NCI-H446 (cell line): Measurements from ENCODE around the gene EEF1A2.

Source experiments
- DNase-seq, 2 experiments: peaks; one replicate each; lab custom pipeline; 2025; lab: John Stamatoyannopoulos, UW

EEF1A2 gene

DNA sequence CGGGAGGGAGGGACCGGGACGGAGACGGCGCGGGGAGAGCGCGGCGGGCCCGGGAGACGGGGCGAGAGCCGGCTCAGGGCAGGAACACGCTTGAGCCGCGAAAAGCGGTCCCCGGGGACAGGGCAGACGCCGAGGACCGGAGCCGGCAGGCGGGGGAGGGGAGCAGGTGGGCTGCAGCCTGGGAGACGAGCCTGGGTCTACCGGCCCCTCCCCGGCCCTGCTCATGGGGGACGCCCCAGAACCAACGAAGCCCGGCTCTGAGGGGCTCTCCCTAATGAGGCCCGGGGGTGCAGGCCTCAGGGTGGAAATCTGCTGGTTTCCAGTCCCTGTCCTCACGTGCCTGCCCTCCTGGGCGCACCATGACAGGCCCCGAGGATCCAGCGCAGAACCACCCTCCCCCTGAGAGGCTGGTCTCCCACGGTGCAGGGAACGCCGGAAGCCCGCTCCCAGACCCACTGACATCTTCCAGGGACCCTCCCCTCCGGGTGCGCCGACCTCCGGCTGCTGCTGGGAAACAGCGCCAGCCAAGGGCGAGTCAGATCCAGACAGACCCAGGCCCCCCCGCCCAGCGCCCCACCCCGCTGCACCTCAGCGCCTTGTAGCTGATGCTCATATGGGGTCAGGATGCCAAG, 571 bp upstream of the EEF1A2 start:
- no peak for DNase-seq

DNA sequence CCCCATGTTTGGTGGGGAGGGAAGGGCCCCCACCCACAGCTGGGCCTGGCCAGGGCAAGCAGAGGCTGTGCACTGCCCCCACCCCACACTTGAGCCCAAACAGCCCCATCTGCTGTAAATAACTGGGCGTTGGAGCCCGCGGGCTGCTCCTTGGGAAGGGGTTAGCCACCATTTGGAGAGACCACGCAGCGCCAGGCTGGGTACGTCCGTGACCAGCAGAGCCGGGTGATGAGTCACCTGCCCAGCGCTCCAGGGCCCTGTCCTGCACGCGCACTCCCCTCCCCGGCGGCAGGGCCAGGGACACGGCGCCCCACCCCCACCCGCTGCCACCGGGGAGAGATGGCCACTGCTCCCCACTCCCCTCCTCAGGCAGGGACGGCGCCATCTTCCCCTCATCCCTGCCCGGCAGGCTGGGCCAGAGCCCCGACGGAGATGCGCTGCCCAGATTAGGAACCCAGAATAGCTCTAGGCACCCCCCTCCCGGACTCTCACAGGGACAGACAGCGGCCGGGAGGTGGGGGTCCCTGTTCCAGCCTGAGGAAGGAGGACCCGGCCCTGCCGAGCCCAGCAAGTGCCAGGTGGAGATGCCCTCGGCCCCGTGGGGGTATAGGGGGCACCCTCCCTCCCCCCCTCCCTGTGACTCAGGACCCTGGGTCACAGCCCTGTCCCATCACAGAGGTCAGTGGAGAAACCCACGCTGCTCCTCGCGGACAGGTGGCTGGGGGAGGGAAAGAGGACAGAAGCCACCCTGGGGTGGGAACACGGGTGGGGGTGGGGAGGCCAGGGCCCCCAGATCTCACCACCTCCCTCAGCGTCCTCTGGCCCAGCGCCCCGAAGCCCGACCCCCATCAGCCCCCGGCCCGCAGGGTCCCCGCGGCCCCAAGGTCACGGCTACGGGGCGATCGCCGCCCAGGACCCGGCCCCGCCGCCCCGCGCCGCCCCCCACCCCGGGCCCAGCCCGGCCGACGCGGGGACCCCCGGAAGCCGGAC, 642 bp downstream of the EEF1A2 start:
- peak in 1 of 2 experiments; percentile 45 for DNase-seq

DNA sequence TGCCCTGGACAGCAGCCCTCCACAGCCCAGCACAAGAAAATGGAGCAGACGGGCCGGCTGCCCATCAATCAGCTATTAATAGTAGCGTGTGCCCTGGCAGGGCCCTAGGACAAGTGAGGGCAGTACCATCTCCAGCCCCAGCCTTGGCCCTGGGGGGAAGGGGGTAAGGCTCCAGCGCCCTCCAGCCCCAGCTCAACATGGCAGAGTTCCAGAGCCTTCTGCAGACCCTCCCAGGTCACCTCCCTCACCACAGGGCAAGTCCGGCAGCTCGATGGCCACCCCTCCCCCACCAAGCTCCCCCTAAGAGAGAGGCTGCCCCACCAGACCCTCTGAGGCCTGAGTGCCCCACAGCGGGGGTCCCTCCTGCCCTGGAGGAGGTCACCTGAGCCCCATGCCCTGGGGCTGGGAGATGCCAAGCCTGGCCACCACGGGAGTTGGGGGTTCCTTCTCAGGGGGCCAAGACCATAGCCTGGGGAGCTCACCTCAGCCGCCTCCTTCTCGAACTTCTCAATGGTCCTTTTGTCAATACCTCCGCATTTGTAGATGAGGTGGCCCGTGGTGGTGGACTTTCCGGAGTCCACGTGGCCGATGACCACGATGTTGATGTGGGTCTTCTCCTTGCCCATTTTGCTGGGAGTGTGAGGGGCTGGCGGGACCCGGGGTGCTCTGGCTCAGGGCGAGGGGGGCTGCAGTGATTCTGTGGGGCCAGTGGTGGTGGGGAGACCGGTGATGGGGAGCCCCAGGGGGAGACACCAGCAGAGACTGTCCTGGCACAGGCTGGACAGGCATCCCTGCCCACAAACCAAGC, 1.5 kb downstream of the EEF1A2 start:
- no peak for DNase-seq

DNA sequence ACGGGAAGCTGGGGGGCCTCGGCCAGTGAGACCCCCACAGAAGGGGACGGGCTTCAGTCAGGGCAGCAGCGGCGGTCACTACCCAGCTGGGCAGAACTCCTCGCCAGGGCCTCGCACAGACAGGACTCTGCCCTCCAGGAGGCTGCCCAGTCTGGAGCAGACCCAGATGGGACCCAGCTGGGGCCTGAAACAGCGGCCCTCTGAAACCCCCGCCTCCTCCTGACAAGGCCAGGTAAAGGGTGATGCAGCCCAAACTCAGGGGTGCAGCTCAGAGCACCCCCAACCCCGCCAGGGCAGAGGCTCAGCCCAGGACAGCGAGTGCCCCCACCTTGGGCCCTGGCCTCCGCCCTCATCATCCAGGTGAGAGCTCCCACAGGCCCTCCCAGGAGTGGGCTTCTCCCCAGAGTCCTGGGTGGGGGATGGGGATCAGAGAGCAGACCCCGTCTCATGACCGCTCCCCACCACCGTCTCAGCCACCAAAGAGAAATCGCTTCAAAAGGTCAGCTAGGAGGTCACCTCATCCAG, 2.2 kb downstream of the EEF1A2 start:
- no peak for DNase-seq

DNA sequence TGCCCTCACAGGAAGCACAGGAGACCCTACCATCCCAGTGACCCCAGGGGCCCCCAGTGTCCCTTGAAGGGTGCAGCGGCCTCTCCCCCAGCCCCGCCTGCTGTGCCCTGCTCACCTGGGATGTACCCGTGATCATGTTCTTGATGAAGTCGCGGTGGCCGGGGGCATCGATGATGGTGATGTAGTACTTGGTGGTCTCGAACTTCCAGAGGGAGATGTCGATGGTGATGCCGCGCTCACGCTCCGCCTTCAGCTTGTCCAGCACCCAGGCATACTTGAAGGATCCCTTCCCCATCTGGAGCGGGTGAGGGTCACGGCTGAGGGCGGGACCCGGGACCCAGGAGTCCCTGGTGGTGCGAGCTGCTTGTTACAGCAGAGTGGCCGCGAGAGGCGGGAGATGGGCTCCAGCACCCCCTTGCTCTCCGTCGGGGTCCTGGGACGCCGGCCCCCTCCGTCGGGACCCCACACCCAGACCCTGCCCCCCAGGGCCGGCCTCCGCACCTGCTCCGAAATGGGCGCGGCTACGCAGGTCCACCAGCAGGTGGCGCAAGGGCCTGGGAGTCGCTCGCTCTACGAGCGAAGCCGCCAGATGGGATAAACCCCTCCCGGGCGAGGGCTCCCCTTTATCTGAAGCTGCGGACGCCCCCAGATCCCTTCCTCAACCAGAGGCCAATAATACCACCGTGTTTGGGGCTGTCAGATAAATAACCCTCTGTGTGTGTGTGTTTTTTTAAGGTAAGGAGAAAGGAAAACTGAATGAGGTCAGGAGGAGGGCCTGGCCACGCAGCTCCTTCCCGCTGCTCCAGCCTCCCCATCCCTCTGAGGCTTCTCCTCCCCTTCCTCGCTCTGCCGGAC, 2.9 kb downstream of the EEF1A2 start:
- no peak for DNase-seq

DNA sequence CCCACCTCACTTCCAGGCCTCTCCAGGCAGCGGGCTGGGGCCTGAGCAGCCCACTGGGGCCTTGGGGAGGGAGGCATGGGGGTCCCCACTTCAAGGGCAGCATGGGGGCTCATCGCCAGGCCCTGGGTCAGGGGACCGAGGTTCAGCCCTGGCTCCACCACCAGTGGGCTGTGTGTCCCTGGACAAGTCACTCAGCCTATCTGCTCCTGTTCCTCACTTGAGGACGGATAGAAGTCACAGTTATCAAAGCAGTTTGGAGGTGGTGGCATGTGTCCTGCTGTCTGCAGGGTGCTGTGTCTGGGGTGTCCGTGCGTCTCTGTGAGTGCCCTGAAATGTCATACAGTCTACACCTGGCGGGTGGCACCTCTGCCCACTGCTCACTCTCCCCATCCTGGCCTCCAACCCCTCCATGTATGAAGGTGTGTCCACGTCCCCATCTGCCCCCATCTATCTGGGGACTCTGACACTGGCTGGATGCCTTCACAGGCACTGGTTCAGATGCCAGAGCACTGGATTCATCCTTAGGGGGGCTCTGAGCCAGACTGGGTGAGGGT, 3.6 kb downstream of the EEF1A2 start:
- no peak for DNase-seq

DNA sequence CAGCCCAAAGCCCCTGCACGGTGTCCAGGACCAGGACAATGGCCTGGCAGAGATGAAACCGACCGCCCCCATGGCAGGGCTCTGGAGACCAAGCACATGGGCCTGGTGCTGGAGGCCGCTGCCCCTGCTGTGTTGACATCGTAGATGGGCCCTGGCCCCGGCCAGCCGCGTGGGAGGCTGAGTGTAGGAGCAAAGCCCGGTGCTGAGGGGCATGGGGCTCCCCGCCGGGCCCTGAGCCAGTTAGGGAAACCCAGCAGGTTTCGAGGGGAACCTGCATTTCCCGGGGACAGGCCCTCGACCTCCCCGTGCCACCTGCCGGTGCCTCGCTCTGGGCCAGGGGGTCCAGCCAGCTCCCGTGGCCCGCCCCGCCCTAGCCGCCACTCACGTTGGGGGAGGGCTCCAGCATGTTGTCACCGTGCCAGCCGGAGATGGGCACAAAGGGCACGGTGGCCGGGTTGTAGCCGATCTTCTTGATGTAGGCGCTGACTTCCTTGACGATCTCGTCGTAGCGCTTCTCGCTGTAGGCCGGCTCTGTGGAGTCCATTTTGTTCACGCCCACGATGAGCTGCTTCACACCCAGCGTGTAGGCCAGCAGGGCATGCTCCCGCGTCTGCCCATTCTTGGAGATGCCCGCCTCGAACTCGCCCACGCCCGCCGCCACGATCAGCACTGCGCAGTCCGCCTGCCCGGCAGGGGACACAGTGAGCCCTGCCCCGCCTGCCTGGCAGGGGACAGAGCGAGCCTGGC, 4.3 kb downstream of the EEF1A2 start:
- no peak for DNase-seq

DNA sequence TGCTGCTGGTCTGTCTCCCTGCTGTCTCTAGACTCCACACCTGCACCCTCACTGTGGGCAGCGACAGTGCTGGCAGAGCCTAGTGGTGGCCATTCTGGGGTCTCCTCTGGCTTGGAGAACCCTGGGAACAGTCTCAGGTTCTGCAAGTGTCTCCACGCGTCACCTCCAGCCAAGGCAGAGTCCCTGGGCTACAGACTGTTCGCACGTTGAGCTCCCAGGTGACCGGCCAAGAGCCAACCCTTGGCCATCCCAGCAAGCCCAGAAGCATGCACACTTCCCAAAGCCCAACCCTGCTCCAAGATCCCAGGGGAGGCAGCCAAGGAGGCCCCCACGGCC, 4.8 kb downstream of the EEF1A2 start:
- DNase-seq = no peak

DNA sequence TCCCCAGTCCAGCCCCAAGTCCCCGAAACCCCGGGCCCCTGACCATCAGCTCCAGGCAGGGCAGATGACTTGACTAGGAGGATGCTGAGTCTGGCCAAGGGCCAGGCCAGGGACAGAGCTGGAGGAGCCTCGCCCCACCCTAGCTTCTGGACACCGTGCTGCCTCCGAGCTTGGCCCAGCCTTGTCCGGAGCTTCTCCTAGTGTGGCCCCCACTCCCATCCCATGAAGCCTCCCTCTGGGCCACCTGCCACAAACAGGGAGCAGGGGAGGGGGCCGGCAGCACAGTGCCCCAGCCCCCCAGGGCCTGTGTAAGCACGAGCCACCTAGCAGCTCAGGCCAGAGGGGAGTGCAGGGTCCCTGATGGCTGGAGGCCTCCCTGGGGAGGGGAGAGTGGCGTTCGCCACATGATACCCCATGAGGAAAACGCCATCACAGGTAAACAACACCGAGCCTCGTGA, 5.3 kb downstream of the EEF1A2 start:
- DNase-seq = no peak

DNA sequence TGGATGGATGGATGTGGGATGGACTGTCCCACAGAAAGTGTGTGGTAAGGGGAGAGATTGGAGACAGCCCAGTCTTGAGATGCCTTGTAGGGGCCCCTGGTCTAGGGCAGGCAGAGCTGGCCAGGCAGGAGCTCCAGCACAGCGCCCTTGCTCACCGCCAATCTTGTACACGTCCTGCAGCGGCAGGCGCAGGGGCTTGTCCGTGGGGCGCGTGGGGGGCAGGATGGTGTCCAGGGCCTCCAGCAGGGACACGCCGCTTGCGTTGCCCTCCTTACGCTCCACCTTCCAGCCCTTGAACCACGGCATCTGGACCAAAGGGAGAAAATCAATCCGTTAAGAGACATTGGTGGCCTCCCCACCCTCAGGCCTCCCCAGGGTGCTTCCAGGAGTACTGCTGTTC, 5.9 kb downstream of the EEF1A2 start:
- no peak for DNase-seq

DNA sequence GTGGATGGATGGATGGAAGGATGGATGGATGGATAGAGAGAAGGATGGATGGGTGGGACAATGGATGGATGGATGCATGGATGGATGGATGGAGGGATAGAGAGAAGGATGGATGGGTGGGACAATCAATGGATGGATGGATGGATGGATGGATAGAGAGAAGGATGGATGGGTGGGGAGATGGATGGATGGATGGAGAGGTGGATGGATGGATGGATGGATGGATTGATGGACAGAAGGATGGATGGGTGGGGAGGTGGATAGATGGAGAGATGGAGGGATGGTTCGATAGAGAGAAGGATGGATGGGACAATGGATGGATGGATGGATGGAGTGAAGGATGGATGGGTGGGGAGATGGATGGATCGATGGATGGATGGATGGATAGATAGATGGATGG, 6.4 kb downstream of the EEF1A2 start:
- DNase-seq = no peak

DNA sequence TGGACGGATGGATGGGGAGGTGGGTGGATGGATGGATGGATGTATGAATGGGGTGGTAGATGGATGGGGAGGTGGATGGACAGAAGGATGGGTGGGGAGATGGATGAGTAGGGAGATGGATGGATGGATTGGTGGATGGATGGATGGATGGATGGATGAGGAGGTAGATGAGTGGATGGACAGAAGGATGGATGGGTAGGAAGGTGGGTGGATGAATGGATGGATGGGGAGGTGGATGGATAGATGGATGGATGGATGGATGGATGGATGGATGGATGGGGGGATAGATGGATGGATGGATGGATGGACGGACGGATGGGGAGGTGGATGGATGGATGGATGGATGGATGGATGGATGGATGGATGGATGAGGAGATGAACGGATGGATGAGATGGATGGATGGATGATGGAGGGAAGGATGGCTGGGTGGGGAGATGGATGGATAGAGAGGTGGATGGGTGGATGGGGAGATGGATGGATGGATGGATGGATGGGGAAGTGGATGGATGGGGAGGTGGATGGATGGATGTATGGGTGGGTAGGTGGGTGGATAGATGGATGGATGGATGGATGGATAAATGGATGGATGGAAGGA, 7.2 kb downstream of the EEF1A2 start:
- DNase-seq = no peak

DNA sequence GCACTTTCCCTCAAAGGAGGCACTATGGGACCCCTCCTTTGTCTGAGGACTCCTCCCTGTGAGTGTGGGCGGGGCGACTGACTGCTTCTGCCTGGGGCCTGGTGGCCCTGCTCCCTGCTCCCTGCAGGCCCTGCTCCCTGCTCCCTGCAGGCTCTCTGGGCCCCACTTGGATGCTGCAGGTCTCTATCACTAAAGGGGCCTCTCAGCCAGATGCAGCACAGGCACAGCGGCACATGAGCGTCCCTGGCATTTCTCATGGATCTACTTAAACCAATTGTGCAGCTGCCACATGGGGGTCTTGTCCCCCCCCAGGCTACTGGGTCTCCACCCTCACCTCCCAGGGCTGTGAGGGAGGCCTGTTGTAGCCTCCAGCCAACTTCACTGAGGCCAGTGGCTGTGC, 7.8 kb downstream of the EEF1A2 start:
- DNase-seq = no peak

DNA sequence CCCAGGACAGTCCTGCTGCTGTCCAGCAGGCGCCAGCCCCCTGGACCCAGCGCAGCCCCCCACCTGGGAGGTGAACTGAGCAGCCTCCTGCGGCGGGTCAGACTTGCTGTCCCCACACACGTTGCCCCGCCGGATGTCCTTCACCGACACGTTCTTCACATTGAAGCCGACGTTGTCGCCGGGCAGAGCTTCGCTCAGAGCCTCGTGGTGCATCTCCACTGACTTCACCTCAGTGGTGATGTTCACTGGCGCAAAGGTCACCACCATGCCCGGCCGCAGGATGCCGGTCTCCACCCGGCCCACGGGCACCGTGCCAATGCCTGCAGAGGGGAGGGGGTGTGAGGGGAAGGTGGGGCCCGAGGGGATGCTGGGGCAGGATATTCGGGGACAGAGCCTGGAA, 8.5 kb downstream of the EEF1A2 start:
- DNase-seq = no peak

DNA sequence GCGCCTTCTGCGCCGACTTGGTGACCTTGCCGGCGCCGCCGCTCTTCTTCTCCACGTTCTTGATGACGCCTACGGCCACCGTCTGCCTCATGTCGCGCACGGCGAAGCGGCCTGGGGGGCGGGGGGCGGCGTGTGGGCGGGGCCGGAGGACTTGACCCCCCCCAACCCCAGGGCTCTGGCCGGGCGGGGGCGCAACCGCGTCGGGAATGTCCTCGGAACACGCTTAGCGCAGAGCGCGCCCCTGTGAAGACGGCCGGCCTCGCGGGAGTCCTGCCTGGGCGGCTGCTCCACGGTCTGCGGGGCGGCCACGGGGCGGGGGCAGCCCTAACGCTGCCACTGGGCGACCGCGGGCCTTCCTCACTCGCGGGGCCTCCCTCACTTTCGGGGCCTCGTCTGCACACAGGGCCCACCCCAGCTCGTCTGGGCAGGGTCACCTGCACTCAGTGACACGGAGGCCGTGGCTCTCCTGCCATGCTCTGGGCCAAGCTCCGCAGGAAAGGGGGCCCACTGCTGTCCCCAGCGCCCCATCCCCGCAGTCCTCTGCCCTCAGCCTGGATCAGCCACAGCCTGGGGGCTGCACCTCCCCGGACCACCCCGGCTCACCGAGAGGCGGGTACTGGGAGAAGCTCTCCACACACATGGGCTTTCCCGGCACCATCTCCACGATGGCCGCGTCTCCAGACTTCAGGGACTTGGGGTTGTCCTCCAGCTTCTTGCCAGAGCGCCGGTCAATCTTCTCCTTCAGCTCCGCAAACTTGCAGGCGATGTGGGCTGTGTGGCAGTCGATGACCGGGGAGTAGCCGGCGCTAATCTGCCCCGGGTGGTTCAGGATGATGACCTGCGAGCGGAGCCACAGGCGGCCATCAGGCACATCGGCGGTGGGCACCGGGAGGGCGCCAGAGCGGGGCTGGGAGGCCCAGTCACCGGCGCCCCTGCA, 10.3 kb downstream of the EEF1A2 start:
- no peak for DNase-seq

DNA sequence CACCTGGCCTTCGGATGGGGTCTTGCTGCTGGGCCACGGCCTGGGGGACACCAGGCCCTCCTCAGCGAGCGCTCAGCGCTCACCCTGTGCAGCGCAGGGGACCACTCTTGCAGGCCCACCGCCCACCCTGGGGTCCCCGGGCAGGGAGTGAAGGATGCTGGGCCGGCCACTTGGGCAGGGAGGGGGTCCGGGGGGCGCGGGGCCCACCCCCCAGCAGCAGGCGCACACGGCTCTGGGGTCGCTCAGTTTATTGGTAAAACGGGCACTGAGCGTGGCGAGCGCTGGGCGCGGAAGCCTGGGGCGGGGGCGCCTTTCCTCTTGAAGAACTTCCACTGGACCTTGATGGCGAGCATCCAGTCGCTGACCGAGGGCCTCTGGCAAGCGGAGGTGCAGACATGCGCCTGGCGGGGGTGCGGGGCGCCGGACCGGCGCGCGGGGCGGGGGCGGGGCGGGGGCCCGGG, 11.1 kb downstream of the EEF1A2 start:
- DNase-seq = no peak

DNA sequence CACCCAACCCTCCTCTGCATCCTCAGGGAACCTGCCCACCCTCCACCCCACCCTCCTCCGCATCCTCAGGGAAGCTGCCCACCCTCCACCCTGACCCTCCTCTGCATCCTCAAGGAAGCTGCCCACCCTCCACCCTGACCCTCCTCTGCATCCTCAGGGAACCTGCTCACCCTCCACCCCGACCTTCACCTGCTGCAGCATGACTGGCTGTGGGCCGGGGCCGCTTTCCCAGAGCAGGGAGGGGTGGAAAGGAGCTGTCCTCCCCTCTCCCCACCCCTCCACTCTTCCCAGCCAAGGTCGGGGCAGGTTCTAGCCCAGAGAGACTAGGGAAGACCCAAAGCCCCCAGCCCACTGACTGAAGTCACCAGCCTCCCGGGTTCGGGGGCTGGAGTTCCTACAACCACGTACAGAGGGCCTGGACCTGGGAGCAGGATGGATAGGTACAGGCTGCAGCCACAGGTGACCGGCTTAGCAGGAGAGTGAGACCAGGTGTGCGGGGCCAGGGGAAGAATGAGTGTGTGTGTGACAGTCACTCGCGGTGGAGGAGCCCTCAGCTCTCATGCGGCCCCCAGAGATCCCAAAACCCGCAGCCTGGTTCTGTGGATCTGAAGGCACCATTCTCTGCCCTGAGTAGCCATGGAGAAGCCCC, 11.6 kb downstream of the EEF1A2 start:
- no peak for DNase-seq

DNA sequence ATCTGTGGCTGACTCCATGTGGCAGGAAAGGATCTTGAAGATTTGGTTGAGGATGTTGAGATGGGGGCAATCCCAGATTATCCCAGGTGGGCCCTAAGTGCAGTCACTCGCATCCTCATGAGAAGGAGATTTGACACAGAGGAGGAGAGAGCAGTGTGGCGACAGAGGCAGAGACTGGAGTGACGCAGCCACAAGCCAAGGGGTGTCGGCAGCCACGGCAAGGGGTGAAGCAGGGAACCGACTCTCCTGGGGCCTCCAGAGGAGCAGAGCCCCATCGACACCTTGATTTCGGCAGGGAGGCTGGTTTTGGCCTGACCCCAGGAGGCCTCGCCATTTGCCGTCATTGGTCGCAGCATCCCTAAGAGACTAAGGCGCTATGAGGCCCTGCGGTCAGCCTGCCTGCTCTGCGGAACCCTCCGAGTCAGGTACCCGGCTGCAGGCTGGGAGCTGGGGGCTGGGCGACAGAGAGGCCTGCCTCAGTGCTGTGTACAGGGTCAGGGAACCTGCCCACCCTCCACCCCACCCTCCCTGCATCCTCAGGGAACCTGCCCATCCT, 12.5 kb downstream of the EEF1A2 start:
- DNase-seq = no peak
